ENCODE results near the gene FSIP1. TPM values are rescaled to one million over a fixed set of nuclear protein-coding genes. Genes with fewer than 3 reads are reported as not detected.
A peak's percentile ranks its signal among the peaks of the same experiment; 100 is the strongest.

Gene FSIP1
- total RNA-seq, 1 donor from 2014 or later: 2.5 TPM

GRCh38 chr15:39668457-39668856, 114.2 kb downstream of the FSIP1 start:
- H3F3A ChIP-seq (ENCODE audit: low read depth): peaks cover 36% of the 10 kb centered on the region
- H3K4me3 Mint-ChIP-seq: no peak overlapping the region
- H3K27ac ChIP-seq: no peak overlapping the region
- no peak overlapping the region for H3K4me2 ChIP-seq
- peaks cover 1% of the 10 kb centered on the region for H3K36me3 Mint-ChIP-seq
- no peak overlapping the region for H2AFZ ChIP-seq (replicated peaks)
- no peaks in the 10 kb centered on the region for H3K36me3 ChIP-seq
- H4K20me1 ChIP-seq (ENCODE audit: low read depth): no peaks in the 10 kb centered on the region
- DNase-seq (ENCODE audit: low spot score): no peak
- TF ChIP-seq EZH2 (IDR thresholded peaks at IDR 0.05) (no peak), EZH2phosphoT487 (IDR thresholded peaks at IDR 0.05) (no peak), CTCF (IDR thresholded peaks at IDR 0.05) (no peak)
- peaks cover 6% of the 10 kb centered on the region for H3K27me3 Mint-ChIP-seq (ENCODE audit: insufficient read depth, low read depth)
- peaks cover 41% of the 10 kb centered on the region for H3K4me1 ChIP-seq
- no peaks in the 10 kb centered on the region for H3K9me3 ChIP-seq (ENCODE audit: low read depth)
- peaks cover 5% of the 10 kb centered on the region for H3K9me3 Mint-ChIP-seq
- H3K79me2 ChIP-seq (ENCODE audit: low read depth): no peaks in the 10 kb centered on the region
- no peak overlapping the region for H3K9ac ChIP-seq
- H3K4me3 ChIP-seq: no peak overlapping the region
- peak overlapping the region; percentile 38 for H3K27ac Mint-ChIP-seq
- H3K4me1 Mint-ChIP-seq: peaks cover 47% of the 10 kb centered on the region
- H3K27me3 ChIP-seq: no peaks in the 10 kb centered on the region

DNA sequence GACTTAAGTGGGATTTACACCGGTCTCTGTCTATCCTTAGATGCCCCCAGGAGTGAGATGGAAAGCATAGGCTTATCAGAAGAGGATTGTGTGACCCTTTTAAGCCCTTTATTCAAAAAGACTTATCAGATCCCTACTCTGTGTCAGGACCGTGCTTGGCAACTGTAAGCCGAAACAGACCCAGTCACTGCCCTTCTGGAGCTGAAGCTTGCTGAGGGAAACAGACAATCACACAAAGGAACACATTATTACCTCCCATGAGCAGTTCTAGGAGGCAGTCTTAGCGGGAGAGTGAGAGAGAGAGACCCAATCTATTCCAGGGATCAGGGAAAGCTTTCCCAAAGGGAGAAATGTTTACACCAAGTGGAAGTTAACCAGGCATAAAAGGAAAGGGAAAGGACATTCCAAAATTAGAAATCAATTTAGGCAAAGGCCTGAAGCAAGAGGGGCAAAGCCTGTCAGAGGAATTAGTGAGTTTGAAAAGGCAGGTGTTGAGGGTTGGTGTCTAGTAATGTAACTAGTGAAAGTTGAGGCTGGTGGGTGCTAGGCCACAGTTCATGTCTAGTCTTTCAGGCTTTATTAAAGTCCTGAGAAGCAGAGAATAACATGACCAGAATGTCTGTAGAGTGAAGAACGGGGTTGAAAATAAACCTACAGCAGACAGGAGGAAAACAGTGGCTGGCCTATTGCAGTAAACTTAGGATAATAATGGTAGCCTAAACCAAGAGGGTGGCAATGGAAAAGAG, 115.1 kb downstream of the FSIP1 start:
- peaks cover 36% of the 10 kb centered on the region for H3F3A ChIP-seq (ENCODE audit: low read depth)
- no peak overlapping the region for H2AFZ ChIP-seq (replicated peaks)
- H3K4me3 Mint-ChIP-seq: no peak overlapping the region
- H3K4me1 ChIP-seq: peaks cover 42% of the 10 kb centered on the region
- H3K4me2 ChIP-seq: peak overlapping the region; percentile 12
- peak; percentile 79 for DNase-seq (ENCODE audit: low spot score)
- H3K4me3 ChIP-seq: no peak overlapping the region
- peaks cover 3% of the 10 kb centered on the region for H3K9me3 Mint-ChIP-seq
- H3K36me3 Mint-ChIP-seq: peaks cover 1% of the 10 kb centered on the region
- H3K9ac ChIP-seq: no peak overlapping the region
- H3K9me3 ChIP-seq (ENCODE audit: low read depth): no peaks in the 10 kb centered on the region
- no peaks in the 10 kb centered on the region for H3K36me3 ChIP-seq
- H3K27me3 ChIP-seq: no peaks in the 10 kb centered on the region
- H4K20me1 ChIP-seq (ENCODE audit: low read depth): no peaks in the 10 kb centered on the region
- H3K79me2 ChIP-seq (ENCODE audit: low read depth): no peaks in the 10 kb centered on the region
- H3K27ac Mint-ChIP-seq: peak overlapping the region; percentile 95
- H3K27ac ChIP-seq: peak overlapping the region; percentile 10
- H3K27me3 Mint-ChIP-seq (ENCODE audit: insufficient read depth, low read depth): peaks cover 6% of the 10 kb centered on the region
- TF ChIP-seq EZH2phosphoT487 (IDR thresholded peaks at IDR 0.05) (peak; percentile 94), EZH2 (IDR thresholded peaks at IDR 0.05) (no peak), CTCF (IDR thresholded peaks at IDR 0.05) (no peak)
- H3K4me1 Mint-ChIP-seq: peaks cover 48% of the 10 kb centered on the region

DNA sequence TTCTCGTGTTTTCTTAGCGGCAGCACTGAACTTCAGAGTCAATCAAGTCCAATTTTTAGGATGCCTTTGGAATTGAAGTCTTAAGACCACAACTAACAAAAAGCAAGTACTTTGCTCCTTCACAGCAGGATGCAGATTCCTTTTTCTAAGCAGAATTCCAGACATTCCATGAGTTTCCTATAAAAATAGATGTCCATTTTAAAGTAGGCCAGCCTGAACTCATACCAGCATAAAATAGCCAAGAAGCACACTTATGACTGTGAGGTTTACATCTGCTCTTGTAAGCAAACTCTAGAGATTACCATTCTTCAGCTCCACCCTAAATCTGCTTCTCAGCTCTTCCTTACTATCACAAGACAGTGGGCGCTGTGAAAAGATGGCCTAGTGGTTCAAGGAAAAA, 116.0 kb downstream of the FSIP1 start:
- Mint-ChIP-seq H3K4me1 (peaks cover 48% of the 10 kb centered on the region), H3K27ac (peak overlapping the region; percentile 97), H3K9me3 (peaks cover 3% of the 10 kb centered on the region), H3K36me3 (peaks cover 1% of the 10 kb centered on the region), H3K27me3 (ENCODE audit: insufficient read depth, low read depth) (peaks cover 6% of the 10 kb centered on the region), H3K4me3 (no peak overlapping the region)
- Histone ChIP-seq H4K20me1 (ENCODE audit: low read depth) (no peaks in the 10 kb centered on the region), H3K9me3 (ENCODE audit: low read depth) (no peaks in the 10 kb centered on the region), H3K4me2 (peak overlapping the region; percentile 39), H2AFZ (replicated peaks) (no peak overlapping the region), H3K4me1 (peaks cover 46% of the 10 kb centered on the region), H3K36me3 (no peaks in the 10 kb centered on the region), H3K27ac (no peak overlapping the region), H3K4me3 (no peak overlapping the region), H3K79me2 (ENCODE audit: low read depth) (no peaks in the 10 kb centered on the region), H3F3A (ENCODE audit: low read depth) (peaks cover 36% of the 10 kb centered on the region), H3K9ac (no peak overlapping the region), H3K27me3 (no peaks in the 10 kb centered on the region)
- no peak for TF ChIP-seq EZH2 (IDR thresholded peaks at IDR 0.05)
- TF ChIP-seq CTCF (IDR thresholded peaks at IDR 0.05): no peak
- TF ChIP-seq EZH2phosphoT487 (IDR thresholded peaks at IDR 0.05): no peak
- DNase-seq (ENCODE audit: low spot score): peak; percentile 40

Measured in neural progenitor cell (in vitro differentiated cells).